Prostate gland (tissue), 2 donors: ENCODE data around the gene NRXN2. TPM values are rescaled to one million over a fixed set of nuclear protein-coding genes. Genes with fewer than 3 reads are reported as not detected.

Experiments used
- DNase-seq: peaks from one replicate; pipeline ENCODE4 v3.0.0-alpha.2; 2019; ENCODE audit warnings: low spot score
- H3K27ac ChIP-seq, 2 donors: fragments of 200-600 bp; sonication (generic); 2 replicates each; pipeline ENCODE4 v1.5.1; 2017 to 2019
- H3K27me3 ChIP-seq: fragments of 200-600 bp; sonication (generic); replicated peaks from 2 replicates; pipeline ENCODE4 v1.5.1; 2019; ENCODE audit not compliant: insufficient read depth
- H3K36me3 ChIP-seq, 2 donors: fragments of 200-600 bp; sonication (generic); 1 replicate in 1 of 2; 2 replicates in 1 of 2; pipeline versions ENCODE4 v1.5.1 to v1.8.1; 2017 to 2019
- H3K4me1 ChIP-seq: fragments of 200-600 bp; sonication (generic); replicated peaks from 2 replicates; pipeline ENCODE4 v1.5.1; 2019
- H3K4me3 ChIP-seq, 2 donors: fragments of 200-600 bp; sonication (generic); 2 replicates each; pipeline ENCODE4 v1.5.1; 2017 to 2019
- H3K9me3 ChIP-seq: fragments of 200-600 bp; sonication (generic); 2 replicates; pipeline ENCODE4 v1.5.1; 2017
- POLR2A ChIP-seq: fragments of 450-650 bp; IDR thresholded peaks from one replicate; pipeline ENCODE4 v1.6.1; 2016; ENCODE audit warnings: antibody characterized with exemption, mild to moderate bottlenecking
- POLR2AphosphoS5 ChIP-seq: sonication (generic); formaldehyde crosslinking; IDR thresholded peaks from one replicate; pipeline ENCODE4 v1.6.1; 2017; ENCODE audit warnings: antibody characterized with exemption
- WGBS: methylation state at CpG from one replicate; pipeline ENCODE4 v1.1.5; 2018; 5-methylcytosine and 5-hydroxymethylcytosine counted together
- intact Hi-C: fragments of 100-400 bp; cut with DNase I; formaldehyde crosslinking; loops from one replicate; pipeline ENCODE4 v1.14.2; 2022
- total RNA-seq, 2 donors: library from RNA; depleted of rRNA; stranded (reverse); fragments of >200 nt; gene quantifications; one replicate each; pipeline ENCODE4 v1.1.0, GENCODE V29; 2016
- TF ChIP-seq, protein P1 (sequence below), 4 experiments: fragments of 200-600 bp in 2 of 4; fragments of 450-650 bp in 2 of 4; sonication (generic) in 2 of 4; IDR thresholded peaks; 1 replicate in 3 of 4; 2 replicates in 1 of 4; pipeline ENCODE4 v1.5.1; 2016 to 2019; ENCODE audit warnings: antibody characterized with exemption in 4 of 4, mild to moderate bottlenecking in 2 of 4, moderate library complexity in 2 of 4

The NRXN2 gene
- total RNA-seq, 2 donors from 2014 or later, result 0.46 to 26.8 TPM

DNA sequence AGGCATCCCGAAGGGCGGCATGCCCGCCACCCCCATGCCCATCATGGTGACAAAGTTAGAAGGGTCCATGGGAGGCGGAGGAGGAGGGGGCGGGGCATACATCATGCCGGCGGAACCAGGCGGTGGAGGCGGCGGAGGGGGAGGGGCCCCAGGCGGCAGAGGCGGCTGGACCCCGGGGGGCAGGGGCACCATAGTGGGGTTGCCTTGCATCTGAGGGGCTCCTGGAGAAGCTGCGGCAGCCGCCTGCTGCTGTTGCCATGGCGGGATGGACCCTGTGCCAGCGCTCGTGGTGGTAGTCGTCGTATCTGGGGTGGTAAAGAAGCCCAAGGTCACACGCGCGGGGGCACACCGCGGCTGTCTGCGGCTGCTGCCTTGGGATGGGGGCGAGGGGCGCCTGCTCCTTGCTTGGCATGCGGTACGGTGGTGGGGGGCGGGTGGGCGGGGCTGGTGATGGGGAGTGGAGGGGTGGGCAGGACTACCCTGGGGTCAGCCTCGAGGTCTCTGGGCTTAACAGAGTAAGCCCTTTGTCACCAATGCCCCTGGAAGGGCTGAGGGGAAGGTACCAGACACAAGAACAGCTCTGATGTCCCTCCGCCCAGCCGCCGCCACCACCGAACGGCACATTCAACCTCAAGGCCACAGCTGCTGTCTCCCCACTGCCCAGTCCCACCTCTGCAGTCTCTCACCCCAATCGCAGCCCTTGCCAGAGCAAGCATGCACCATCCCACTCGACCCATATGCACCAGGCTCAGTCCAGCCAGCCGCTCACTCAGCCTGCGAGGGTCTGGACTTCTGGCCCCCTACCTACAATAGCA is 43.1 kb upstream of the NRXN2 start:
- intact Hi-C loops, result no loop called here
- WGBS, result 87% methylated on average over 42 of the region's 42 CpGs
- peaks cover 41 to 59% of the 10 kb centered on the region in 2 donors for H3K36me3 ChIP-seq
- TF ChIP-seq POLR2AphosphoS5, result no peak
- TF ChIP-seq, protein P1, sequence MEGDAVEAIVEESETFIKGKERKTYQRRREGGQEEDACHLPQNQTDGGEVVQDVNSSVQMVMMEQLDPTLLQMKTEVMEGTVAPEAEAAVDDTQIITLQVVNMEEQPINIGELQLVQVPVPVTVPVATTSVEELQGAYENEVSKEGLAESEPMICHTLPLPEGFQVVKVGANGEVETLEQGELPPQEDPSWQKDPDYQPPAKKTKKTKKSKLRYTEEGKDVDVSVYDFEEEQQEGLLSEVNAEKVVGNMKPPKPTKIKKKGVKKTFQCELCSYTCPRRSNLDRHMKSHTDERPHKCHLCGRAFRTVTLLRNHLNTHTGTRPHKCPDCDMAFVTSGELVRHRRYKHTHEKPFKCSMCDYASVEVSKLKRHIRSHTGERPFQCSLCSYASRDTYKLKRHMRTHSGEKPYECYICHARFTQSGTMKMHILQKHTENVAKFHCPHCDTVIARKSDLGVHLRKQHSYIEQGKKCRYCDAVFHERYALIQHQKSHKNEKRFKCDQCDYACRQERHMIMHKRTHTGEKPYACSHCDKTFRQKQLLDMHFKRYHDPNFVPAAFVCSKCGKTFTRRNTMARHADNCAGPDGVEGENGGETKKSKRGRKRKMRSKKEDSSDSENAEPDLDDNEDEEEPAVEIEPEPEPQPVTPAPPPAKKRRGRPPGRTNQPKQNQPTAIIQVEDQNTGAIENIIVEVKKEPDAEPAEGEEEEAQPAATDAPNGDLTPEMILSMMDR (IDR thresholded peaks at IDR 0.05), result no peak
- no peak for TF ChIP-seq POLR2A
- DNase-seq, result no peak
- no peak overlapping the region for H3K27ac ChIP-seq
- peaks cover 6% of the 10 kb centered on the region for H3K4me1 ChIP-seq
- H3K4me3 ChIP-seq, result no peak overlapping the region
- no peaks in the 10 kb centered on the region for H3K9me3 ChIP-seq
- H3K27me3 ChIP-seq, result no peaks in the 10 kb centered on the region

DNA sequence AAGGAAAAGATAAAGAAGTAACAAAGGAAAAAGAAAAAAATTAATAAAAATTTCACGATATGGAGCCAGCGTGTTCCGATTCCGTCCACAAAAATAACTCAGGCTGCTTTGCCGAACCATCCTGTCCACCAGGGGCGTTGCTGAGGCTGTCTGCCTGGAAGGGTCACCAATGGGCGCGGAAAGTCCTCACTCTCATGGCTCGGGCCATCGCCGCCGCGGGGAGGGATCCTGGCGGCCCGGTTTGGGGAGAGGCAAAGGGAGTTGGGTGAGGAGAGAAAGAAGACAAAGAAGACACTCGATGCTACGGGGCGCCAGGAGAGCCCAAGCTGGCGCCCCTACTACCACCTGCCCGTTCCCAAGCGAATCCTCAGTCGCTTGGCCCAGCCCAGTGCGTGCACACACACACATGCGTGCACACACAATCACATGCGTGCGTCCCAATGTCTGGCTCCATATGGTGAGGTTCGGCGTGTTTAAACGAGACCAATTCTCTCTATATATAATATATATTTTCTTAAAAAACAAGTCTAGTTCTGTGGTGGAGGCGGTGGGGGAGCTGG is 42.4 kb upstream of the NRXN2 start:
- peaks cover 6% of the 10 kb centered on the region for H3K4me1 ChIP-seq
- intact Hi-C loops, result no loop called here
- H3K27me3 ChIP-seq, result no peaks in the 10 kb centered on the region
- TF ChIP-seq, protein P1 (IDR thresholded peaks at IDR 0.05), result no peak
- TF ChIP-seq POLR2AphosphoS5, result no peak
- TF ChIP-seq POLR2A, result no peak
- H3K36me3 ChIP-seq, result peaks cover 37 to 52% of the 10 kb centered on the region in 2 donors
- DNase-seq, result no peak
- H3K4me3 ChIP-seq, result no peak overlapping the region
- WGBS, result 79% methylated on average over 30 of the region's 30 CpGs
- H3K27ac ChIP-seq, result no peak overlapping the region
- H3K9me3 ChIP-seq, result no peaks in the 10 kb centered on the region

DNA sequence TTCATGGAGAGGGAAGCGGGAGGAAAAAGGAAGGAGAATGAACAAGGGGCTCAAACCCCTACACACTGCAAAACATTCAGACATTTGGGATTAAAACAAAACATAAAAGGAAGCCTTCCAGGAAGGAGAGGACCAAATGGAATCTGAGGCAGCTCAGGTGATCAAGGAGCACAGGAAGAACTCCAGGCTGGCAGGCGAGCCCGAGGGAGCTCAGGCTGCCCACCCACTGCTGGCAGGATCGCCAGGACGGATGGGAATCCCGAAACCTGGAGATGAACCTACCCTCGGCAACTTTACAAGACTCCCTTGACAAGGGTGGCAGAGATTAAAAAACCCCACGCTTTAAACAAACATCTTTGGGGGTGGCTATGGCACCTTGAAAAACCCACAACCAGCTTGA is 41.8 kb upstream of the NRXN2 start:
- 52% methylated on average over 8 of the region's 8 CpGs for WGBS
- no peaks in the 10 kb centered on the region for H3K27me3 ChIP-seq
- H3K27ac ChIP-seq, result peak overlapping the region in 1 of 2 donors; percentile 23
- H3K4me3 ChIP-seq, result no peak overlapping the region
- peaks cover 6% of the 10 kb centered on the region for H3K4me1 ChIP-seq
- peaks cover 32 to 46% of the 10 kb centered on the region in 2 donors for H3K36me3 ChIP-seq
- H3K9me3 ChIP-seq, result no peaks in the 10 kb centered on the region
- intact Hi-C loops, result no loop called here
- TF ChIP-seq POLR2AphosphoS5 (no peak), POLR2A (no peak)
- TF ChIP-seq, protein P1 (IDR thresholded peaks at IDR 0.05), result no peak
- DNase-seq, result no peak

DNA sequence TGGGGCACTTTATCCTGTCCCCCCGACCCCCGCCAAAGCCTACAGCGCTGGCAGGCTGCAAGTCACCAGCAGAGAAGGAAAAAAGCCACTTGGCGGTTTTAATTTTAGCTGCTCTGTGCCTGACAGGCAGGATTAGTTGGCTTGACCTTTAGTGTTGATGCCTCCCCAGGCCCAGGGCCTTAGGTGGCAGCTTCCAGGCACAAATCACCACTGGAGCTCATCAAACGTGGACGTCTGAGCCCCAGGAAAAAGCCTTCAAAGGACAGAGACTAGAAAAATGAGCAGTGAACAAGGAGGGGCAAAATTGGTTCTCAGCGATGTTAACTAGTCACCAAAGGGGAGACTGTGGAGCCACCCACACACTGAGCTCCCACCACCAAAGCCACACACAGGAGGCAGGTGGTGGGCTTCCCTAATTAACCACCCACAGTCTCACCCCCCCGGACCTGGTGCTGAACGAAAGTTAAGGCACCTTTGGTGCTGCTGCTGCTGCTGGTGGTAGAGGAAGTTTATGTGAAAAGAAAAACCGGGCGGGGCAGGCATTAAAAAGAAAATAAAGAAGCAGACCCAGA is 41.1 kb upstream of the NRXN2 start:
- H3K36me3 ChIP-seq, result peaks cover 26 to 40% of the 10 kb centered on the region in 2 donors
- TF ChIP-seq POLR2A (no peak), POLR2AphosphoS5 (no peak)
- TF ChIP-seq, protein P1 (IDR thresholded peaks at IDR 0.05), result no peak
- H3K4me1 ChIP-seq, result peaks cover 6% of the 10 kb centered on the region
- no peak for DNase-seq
- no peaks in the 10 kb centered on the region for H3K9me3 ChIP-seq
- H3K27me3 ChIP-seq, result no peaks in the 10 kb centered on the region
- H3K27ac ChIP-seq, result peak overlapping the region; percentile 23 to 38
- no peak overlapping the region for H3K4me3 ChIP-seq
- WGBS, result 55% methylated on average over 11 of the region's 11 CpGs
- intact Hi-C loops, result no loop called here
